Measurements from ENCODE around the gene RAVER2.
"Not testable (repeated sequence)": the region's sequence is repeated elsewhere in the genome, so short reads cannot be mapped to it uniquely, and the experiment has no call there.

RAVER2 gene

GRCh38 chr1:64811131-64811530 is 66.3 kb downstream of the RAVER2 start:
- no peak for DNase-seq (ENCODE audit: extremely low read depth, low read depth)
- TF ChIP-seq CTCF (IDR thresholded peaks at IDR 0.05; ENCODE audit: low read depth, low read length) = no peak

GRCh38 chr1:64814427-64814826 is 69.6 kb downstream of the RAVER2 start:
- TF ChIP-seq CTCF (IDR thresholded peaks at IDR 0.05; ENCODE audit: low read depth, low read length) = no peak
- no peak for DNase-seq (ENCODE audit: extremely low read depth, low read depth)

- not testable (repeated sequence) for DNase-seq (ENCODE audit: extremely low read depth, low read depth)
Observed at GRCh38 chr1:64817364-64817763, 72.5 kb downstream of the RAVER2 start.

- DNase-seq (ENCODE audit: extremely low read depth, low read depth) = not testable (repeated sequence)
Observed at GRCh38 chr1:64820572-64820971, 75.7 kb downstream of the RAVER2 start.

GRCh38 chr1:64822621-64823020 is 77.7 kb downstream of the RAVER2 start:
- no peak for DNase-seq (ENCODE audit: extremely low read depth, low read depth)
- TF ChIP-seq CTCF (IDR thresholded peaks at IDR 0.05; ENCODE audit: low read depth, low read length) = no peak

GRCh38 chr1:64823691-64824476 is 79.0 kb downstream of the RAVER2 start:
- TF ChIP-seq CTCF (IDR thresholded peaks at IDR 0.05; ENCODE audit: low read depth, low read length) = peak; percentile 69
- peak; percentile 54 for DNase-seq (ENCODE audit: extremely low read depth, low read depth)

- TF ChIP-seq CTCF (IDR thresholded peaks at IDR 0.05; ENCODE audit: low read depth, low read length) = no peak
- DNase-seq (ENCODE audit: extremely low read depth, low read depth) = no peak
Observed at GRCh38 chr1:64826991-64827390, 82.1 kb downstream of the RAVER2 start.

- DNase-seq (ENCODE audit: extremely low read depth, low read depth) = no peak
- TF ChIP-seq CTCF (IDR thresholded peaks at IDR 0.05; ENCODE audit: low read depth, low read length) = no peak
Observed at GRCh38 chr1:64828829-64829228, 84.0 kb downstream of the RAVER2 start.

Measured in AG09319 (cell line).